HepG2 (cell line): ENCODE results near the gene THBS1. TPM values are rescaled to one million over a fixed set of nuclear protein-coding genes. Genes with fewer than 3 reads are reported as not detected.

Source experiments
- NBN ChIP-seq: fragments of 450-650 bp; conservative IDR thresholded peaks from 2 replicates; pipeline ENCODE4 v1.6.1; 2017
- RAD21 ChIP-seq: fragments of 450-650 bp; formaldehyde crosslinking; IDR thresholded peaks from 2 replicates; pipeline ENCODE4 v1.5.0; 2020; ENCODE audit warnings: mild to moderate bottlenecking
- SMC3 ChIP-seq: IDR thresholded peaks from 2 replicates; pipeline ENCODE4 v1.6.1; 2011; ENCODE audit warnings: low read length, improper control_type of control experiment
- SPEN ChIP-seq: sonication (generic); formaldehyde crosslinking; IDR thresholded peaks from 2 replicates; pipeline ENCODE4 v1.5.1; 2020; ENCODE audit warnings: low read depth, mild to moderate bottlenecking, missing genetic modification reagents
- ZFX ChIP-seq: sonication (generic); formaldehyde crosslinking; IDR thresholded peaks from 2 replicates; pipeline ENCODE4 v1.4.0; 2020; ENCODE audit warnings: mild to moderate bottlenecking, low read depth, missing genetic modification reagents, moderate library complexity
- ZNF350 ChIP-seq: sonication (generic); formaldehyde crosslinking; IDR thresholded peaks from 2 replicates; pipeline ENCODE4 v1.4.0; 2020; ENCODE audit warnings: mild to moderate bottlenecking, low read depth, missing genetic modification reagents, borderline replicate concordance
- ZNF547 ChIP-seq: sonication (generic); formaldehyde crosslinking; IDR thresholded peaks from 2 replicates; pipeline ENCODE4 v1.5.1; 2020; ENCODE audit warnings: mild to moderate bottlenecking, missing genetic modification reagents
- ZNF614 ChIP-seq: IDR thresholded peaks from 2 replicates; pipeline ENCODE4 v1.6.1; 2018; ENCODE audit warnings: missing biosample characterization, missing genetic modification reagents, inconsistent platforms, borderline replicate concordance
- ZNF839 ChIP-seq: sonication (generic); formaldehyde crosslinking; IDR thresholded peaks from 2 replicates; pipeline ENCODE4 v1.4.0; 2020; ENCODE audit warnings: missing genetic modification reagents, mild to moderate bottlenecking, borderline replicate concordance
- polyA plus RNA-seq, 8 experiments: library from polyadenylated mRNA; depleted of rRNA in 3 of 8; stranded (reverse) in 7 of 8; unstranded in 1 of 8; fragments of >200 nt; fragmentation: Illumina TruSeq in 4 of 8; extraction: Trizol in 4 of 8; gene quantifications; 2 replicates each; pipeline versions ENCODE4 v1.2.1 to v1.2.3, GENCODE V29; 2011 to 2016; ENCODE audit warnings: low read depth in 4 of 8, missing spikeins in 1 of 8, mixed read lengths in 1 of 8; ENCODE audit not compliant: insufficient read depth in 1 of 8
- total RNA-seq, 5 experiments: library from RNA; depleted of rRNA; stranded (reverse); fragments of >200 nt; fragmentation: Illumina TruSeq; extraction: Trizol; gene quantifications; 2 replicates each; pipeline ENCODE4 v1.2.3, GENCODE V29; 2016; ENCODE audit warnings: low read depth in 1 of 5
- TF ChIP-seq, protein P1 (sequence below): sonication (generic); formaldehyde crosslinking; IDR thresholded peaks from 2 replicates; pipeline ENCODE4 v1.5.1; 2020; ENCODE audit warnings: mild to moderate bottlenecking, moderate library complexity, missing genetic modification reagents
- TF ChIP-seq, protein P2 (sequence below): sonication (generic); formaldehyde crosslinking; IDR thresholded peaks from 2 replicates; pipeline ENCODE4 v1.4.0; 2020; ENCODE audit warnings: missing genetic modification reagents
- TF ChIP-seq, protein P3 (sequence below): sonication (generic); formaldehyde crosslinking; IDR thresholded peaks from 2 replicates; pipeline ENCODE4 v1.5.0; 2020; ENCODE audit warnings: mild to moderate bottlenecking, missing genetic modification reagents, moderate library complexity
- TF ChIP-seq, protein P4 (sequence below): sonication (generic); IDR thresholded peaks from 2 replicates; pipeline ENCODE4 v1.6.1; 2016; ENCODE audit warnings: low read depth, borderline replicate concordance
- TF ChIP-seq, protein P5 (sequence below): sonication (generic); formaldehyde crosslinking; IDR thresholded peaks from 2 replicates; pipeline ENCODE4 v1.9.0; 2022; ENCODE audit warnings: missing genetic modification reagents, mild to moderate bottlenecking, borderline replicate concordance
- TF ChIP-seq, protein P6 (sequence below): IDR thresholded peaks from 2 replicates; pipeline ENCODE4 v1.6.1; 2016; ENCODE audit warnings: missing compliant biosample characterization, missing genetic modification reagents, borderline replicate concordance
- TF ChIP-seq, protein P7 (sequence below): sonication (generic); formaldehyde crosslinking; IDR thresholded peaks from 2 replicates; pipeline ENCODE4 v1.4.0; 2020; ENCODE audit warnings: missing genetic modification reagents

The THBS1 gene
- total and polyA plus RNA-seq, 2 of the 13 experiments (the other 11 are each of a cell fraction or from before 2014, with no cell fraction given) = 54.7 to 67.1 TPM

DNA sequence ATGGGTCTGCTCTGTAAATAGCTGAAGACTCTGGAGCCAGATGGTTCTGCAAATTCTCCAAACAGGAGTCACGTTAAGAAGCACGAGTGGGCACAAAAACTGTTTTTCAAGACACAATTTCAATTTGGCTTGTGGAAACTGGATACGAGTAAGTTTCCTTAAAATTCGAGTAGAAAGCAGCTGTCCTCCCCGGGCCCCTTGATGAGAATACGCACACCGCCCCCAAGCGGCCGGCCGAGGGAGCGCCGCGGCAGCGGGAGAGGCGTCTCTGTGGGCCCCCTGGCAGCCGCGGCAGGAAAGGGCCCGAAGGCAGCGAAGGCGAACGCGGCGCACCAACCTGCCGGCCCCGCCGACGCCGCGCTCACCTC lies 778 bp upstream of the THBS1 start (continued):
- TF ChIP-seq, protein P1, sequence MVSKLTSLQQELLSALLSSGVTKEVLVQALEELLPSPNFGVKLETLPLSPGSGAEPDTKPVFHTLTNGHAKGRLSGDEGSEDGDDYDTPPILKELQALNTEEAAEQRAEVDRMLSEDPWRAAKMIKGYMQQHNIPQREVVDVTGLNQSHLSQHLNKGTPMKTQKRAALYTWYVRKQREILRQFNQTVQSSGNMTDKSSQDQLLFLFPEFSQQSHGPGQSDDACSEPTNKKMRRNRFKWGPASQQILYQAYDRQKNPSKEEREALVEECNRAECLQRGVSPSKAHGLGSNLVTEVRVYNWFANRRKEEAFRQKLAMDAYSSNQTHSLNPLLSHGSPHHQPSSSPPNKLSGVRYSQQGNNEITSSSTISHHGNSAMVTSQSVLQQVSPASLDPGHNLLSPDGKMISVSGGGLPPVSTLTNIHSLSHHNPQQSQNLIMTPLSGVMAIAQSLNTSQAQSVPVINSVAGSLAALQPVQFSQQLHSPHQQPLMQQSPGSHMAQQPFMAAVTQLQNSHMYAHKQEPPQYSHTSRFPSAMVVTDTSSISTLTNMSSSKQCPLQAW = no peak
- TF ChIP-seq, protein P2, sequence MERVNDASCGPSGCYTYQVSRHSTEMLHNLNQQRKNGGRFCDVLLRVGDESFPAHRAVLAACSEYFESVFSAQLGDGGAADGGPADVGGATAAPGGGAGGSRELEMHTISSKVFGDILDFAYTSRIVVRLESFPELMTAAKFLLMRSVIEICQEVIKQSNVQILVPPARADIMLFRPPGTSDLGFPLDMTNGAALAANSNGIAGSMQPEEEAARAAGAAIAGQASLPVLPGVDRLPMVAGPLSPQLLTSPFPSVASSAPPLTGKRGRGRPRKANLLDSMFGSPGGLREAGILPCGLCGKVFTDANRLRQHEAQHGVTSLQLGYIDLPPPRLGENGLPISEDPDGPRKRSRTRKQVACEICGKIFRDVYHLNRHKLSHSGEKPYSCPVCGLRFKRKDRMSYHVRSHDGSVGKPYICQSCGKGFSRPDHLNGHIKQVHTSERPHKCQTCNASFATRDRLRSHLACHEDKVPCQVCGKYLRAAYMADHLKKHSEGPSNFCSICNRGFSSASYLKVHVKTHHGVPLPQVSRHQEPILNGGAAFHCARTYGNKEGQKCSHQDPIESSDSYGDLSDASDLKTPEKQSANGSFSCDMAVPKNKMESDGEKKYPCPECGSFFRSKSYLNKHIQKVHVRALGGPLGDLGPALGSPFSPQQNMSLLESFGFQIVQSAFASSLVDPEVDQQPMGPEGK (CRISPR knock-in tag) = peak; percentile 37; the same call in 1 of the 2 replicates
- TF ChIP-seq, protein P3, sequence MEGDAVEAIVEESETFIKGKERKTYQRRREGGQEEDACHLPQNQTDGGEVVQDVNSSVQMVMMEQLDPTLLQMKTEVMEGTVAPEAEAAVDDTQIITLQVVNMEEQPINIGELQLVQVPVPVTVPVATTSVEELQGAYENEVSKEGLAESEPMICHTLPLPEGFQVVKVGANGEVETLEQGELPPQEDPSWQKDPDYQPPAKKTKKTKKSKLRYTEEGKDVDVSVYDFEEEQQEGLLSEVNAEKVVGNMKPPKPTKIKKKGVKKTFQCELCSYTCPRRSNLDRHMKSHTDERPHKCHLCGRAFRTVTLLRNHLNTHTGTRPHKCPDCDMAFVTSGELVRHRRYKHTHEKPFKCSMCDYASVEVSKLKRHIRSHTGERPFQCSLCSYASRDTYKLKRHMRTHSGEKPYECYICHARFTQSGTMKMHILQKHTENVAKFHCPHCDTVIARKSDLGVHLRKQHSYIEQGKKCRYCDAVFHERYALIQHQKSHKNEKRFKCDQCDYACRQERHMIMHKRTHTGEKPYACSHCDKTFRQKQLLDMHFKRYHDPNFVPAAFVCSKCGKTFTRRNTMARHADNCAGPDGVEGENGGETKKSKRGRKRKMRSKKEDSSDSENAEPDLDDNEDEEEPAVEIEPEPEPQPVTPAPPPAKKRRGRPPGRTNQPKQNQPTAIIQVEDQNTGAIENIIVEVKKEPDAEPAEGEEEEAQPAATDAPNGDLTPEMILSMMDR (CRISPR knock-in tag) = peak; percentile 87
- TF ChIP-seq, protein P4, sequence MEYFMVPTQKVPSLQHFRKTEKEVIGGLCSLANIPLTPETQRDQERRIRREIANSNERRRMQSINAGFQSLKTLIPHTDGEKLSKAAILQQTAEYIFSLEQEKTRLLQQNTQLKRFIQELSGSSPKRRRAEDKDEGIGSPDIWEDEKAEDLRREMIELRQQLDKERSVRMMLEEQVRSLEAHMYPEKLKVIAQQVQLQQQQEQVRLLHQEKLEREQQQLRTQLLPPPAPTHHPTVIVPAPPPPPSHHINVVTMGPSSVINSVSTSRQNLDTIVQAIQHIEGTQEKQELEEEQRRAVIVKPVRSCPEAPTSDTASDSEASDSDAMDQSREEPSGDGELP = peak; percentile 21; the same call in 1 of the 2 replicates
- TF ChIP-seq SPEN (CRISPR knock-in tag) (0 out of 2 replicates have a peak, but pooled peaks have one; percentile 4), NBN (no peak), ZNF839 (CRISPR knock-in tag) (no peak), ZNF547 (CRISPR knock-in tag) (no peak), ZFX (CRISPR knock-in tag) (peak; percentile 49; the same call in 1 of the 2 replicates), ZNF614 (CRISPR knock-in tag) (no peak), ZNF350 (no peak), SMC3 (peak; percentile 58; the same call in 1 of the 2 replicates), RAD21 (peak; percentile 92)
- TF ChIP-seq, protein P5, sequence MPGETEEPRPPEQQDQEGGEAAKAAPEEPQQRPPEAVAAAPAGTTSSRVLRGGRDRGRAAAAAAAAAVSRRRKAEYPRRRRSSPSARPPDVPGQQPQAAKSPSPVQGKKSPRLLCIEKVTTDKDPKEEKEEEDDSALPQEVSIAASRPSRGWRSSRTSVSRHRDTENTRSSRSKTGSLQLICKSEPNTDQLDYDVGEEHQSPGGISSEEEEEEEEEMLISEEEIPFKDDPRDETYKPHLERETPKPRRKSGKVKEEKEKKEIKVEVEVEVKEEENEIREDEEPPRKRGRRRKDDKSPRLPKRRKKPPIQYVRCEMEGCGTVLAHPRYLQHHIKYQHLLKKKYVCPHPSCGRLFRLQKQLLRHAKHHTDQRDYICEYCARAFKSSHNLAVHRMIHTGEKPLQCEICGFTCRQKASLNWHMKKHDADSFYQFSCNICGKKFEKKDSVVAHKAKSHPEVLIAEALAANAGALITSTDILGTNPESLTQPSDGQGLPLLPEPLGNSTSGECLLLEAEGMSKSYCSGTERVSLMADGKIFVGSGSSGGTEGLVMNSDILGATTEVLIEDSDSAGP (CRISPR knock-in tag) = 0 out of 2 replicates have a peak, but pooled peaks have one; percentile 19
- TF ChIP-seq, protein P6, sequence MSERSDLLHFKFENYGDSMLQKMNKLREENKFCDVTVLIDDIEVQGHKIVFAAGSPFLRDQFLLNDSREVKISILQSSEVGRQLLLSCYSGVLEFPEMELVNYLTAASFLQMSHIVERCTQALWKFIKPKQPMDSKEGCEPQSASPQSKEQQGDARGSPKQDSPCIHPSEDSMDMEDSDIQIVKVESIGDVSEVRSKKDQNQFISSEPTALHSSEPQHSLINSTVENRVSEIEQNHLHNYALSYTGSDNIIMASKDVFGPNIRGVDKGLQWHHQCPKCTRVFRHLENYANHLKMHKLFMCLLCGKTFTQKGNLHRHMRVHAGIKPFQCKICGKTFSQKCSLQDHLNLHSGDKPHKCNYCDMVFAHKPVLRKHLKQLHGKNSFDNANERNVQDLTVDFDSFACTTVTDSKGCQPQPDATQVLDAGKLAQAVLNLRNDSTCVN (CRISPR knock-in tag) = no peak
- TF ChIP-seq, protein P7, sequence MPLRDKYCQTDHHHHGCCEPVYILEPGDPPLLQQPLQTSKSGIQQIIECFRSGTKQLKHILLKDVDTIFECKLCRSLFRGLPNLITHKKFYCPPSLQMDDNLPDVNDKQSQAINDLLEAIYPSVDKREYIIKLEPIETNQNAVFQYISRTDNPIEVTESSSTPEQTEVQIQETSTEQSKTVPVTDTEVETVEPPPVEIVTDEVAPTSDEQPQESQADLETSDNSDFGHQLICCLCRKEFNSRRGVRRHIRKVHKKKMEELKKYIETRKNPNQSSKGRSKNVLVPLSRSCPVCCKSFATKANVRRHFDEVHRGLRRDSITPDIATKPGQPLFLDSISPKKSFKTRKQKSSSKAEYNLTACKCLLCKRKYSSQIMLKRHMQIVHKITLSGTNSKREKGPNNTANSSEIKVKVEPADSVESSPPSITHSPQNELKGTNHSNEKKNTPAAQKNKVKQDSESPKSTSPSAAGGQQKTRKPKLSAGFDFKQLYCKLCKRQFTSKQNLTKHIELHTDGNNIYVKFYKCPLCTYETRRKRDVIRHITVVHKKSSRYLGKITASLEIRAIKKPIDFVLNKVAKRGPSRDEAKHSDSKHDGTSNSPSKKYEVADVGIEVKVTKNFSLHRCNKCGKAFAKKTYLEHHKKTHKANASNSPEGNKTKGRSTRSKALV (CRISPR knock-in tag) = peak; percentile 77; the same call in 1 of the 2 replicates
